ENCODE measurements around the gene GPR108. TPM values are rescaled to one million over a fixed set of nuclear protein-coding genes. Genes with fewer than 3 reads are reported as not detected.

GPR108 gene
- total RNA-seq, 6 experiments from 2014 or later = 22.3 to 53.0 (median 41.3) TPM

- intact Hi-C loops (cut with DNase I) = no loop called here
- H3K4me1 ChIP-seq = peaks cover 0 to 27% (median 0%) of the 10 kb centered on the region in 4 donors
- no peaks in the 10 kb centered on the region for H3K9me3 ChIP-seq
- TF ChIP-seq CTCF (IDR thresholded peaks at IDR 0.05) (no peak), POLR2A (IDR thresholded peaks at IDR 0.05) (no peak)
- no peaks in the 10 kb centered on the region for H3K27me3 ChIP-seq
- no peak overlapping the region for H3K27ac ChIP-seq
- H3K4me3 ChIP-seq = no peak overlapping the region
- no peak for ATAC-seq
- DNase-seq = no peak
- peaks cover 12 to 91% (median 55%) of the 10 kb centered on the region in 4 donors for H3K36me3 ChIP-seq
Measured at GRCh38 chr19:6699935-6700334, 37.4 kb downstream of the GPR108 start.

- Histone ChIP-seq H3K27me3 (no peaks in the 10 kb centered on the region), H3K4me1 (peaks cover 0 to 32% (median 0%) of the 10 kb centered on the region in 4 donors), H3K27ac (peak overlapping the region in 1 of 3 donors; percentile 3), H3K9me3 (no peaks in the 10 kb centered on the region), H3K36me3 (peaks cover 8 to 89% (median 61%) of the 10 kb centered on the region in 4 donors), H3K4me3 (no peak overlapping the region)
- DNase-seq (peak in 2 of 3 donors; percentile 21 to 43), ATAC-seq (no peak)
- TF ChIP-seq POLR2A (IDR thresholded peaks at IDR 0.05) (peak; percentile 54), CTCF (IDR thresholded peaks at IDR 0.05) (no peak)
- intact Hi-C loops (cut with DNase I) = no loop called here
- 27% methylated on average over 11 of the region's 13 CpGs for WGBS (ENCODE audit: insufficient coverage, low coverage, low lambda C conversion rate, missing lambda C conversion rate)
Measured at GRCh38 chr19:6697291-6697690, 40.1 kb downstream of the GPR108 start.

- TF ChIP-seq CTCF (IDR thresholded peaks at IDR 0.05) (no peak), POLR2A (IDR thresholded peaks at IDR 0.05) (no peak)
- no peaks in the 10 kb centered on the region for H3K9me3 ChIP-seq
- no peak overlapping the region for H3K4me3 ChIP-seq
- H3K4me1 ChIP-seq = peaks cover 0 to 32% (median 0%) of the 10 kb centered on the region in 4 donors
- no peak overlapping the region for H3K27ac ChIP-seq
- DNase-seq (peak in 2 of 3 donors; percentile 25 to 55), ATAC-seq (peak in 1 of 4 donors; percentile 1)
- H3K36me3 ChIP-seq = peaks cover 8 to 89% (median 60%) of the 10 kb centered on the region in 4 donors
- 75% methylated on average over 13 of the region's 18 CpGs for WGBS (ENCODE audit: insufficient coverage, low coverage, low lambda C conversion rate, missing lambda C conversion rate)
- H3K27me3 ChIP-seq = no peaks in the 10 kb centered on the region
- intact Hi-C loops (cut with DNase I) = no loop called here
Measured at GRCh38 chr19:6696239-6696820, 41.0 kb downstream of the GPR108 start.

- TF ChIP-seq POLR2A (IDR thresholded peaks at IDR 0.05) (no peak), CTCF (IDR thresholded peaks at IDR 0.05) (no peak)
- Histone ChIP-seq H3K9me3 (no peaks in the 10 kb centered on the region), H3K4me3 (no peak overlapping the region), H3K4me1 (peaks cover 0 to 31% (median 0%) of the 10 kb centered on the region in 4 donors), H3K27ac (no peak overlapping the region), H3K36me3 (peaks cover 8 to 97% (median 69%) of the 10 kb centered on the region in 4 donors), H3K27me3 (no peaks in the 10 kb centered on the region)
- DNase-seq (peak in 2 of 3 donors; percentile 64 to 77), ATAC-seq (peak; percentile 27 to 67 (median 58))
- WGBS (ENCODE audit: insufficient coverage, low coverage, low lambda C conversion rate, missing lambda C conversion rate) = 81% methylated on average over 6 of the region's 25 CpGs
- intact Hi-C loops (cut with DNase I) = no loop called here
Measured at GRCh38 chr19:6694147-6694815, 43.1 kb downstream of the GPR108 start.
